ENCODE data around the gene TNNT1.

Gene TNNT1

DNA sequence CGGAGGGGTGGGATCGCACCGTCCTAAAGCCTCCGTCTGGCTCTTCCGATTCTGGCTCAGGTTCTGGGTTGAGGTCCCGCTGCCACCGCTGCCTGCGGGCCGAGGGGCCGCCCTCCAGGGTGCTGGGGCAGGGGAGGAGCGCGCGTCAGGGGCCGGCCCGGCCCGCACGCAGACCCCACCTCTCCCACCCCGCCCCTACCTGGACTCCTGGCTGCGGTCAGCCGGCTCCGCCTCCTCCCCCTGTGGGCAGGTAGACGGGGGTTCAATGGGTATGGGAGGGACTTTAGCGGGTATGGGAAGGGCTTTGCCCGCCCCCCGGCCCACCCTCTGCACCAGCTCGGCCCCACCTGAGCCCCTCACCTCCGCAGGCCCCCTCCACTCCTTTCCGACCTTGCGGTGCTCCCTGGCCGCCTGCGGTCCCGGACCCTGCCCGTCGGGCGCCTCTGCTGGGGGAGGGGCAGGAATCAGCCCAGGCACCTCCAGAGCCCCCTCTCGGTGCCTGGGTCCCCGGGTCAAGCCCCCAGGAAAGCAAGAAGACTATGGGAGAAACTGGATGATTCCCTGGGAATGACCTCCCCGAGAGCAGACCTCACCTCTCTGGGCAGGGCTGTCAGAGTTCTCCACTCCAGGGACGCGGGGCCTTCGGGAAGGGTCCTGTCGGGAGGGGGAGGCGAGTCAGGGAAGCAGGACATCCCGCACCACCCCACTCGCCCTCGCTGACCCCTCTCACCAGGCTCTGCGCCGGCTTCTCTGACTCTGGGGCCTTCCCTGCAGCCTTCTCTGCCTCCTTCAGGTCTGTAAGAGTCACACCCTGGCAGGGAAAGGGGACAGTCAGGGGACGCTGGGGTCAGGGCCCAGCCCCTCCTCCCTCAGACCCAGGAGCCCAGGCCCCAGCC, 56.3 kb downstream of the TNNT1 start:
- Histone ChIP-seq H3K4me2 (ENCODE audit: low read length) (peak overlapping the region; percentile 49), H2BK120ac (ENCODE audit: low read depth, low read length) (no peak overlapping the region), H2AK5ac (ENCODE audit: low read length) (no peak overlapping the region), H4K8ac (ENCODE audit: low read depth, low read length) (no peak overlapping the region), H3K9ac (ENCODE audit: low read length) (peak overlapping the region; percentile 76), H2BK5ac (ENCODE audit: low read length) (no peak overlapping the region), H4K5ac (ENCODE audit: low read length) (no peak overlapping the region), H3K56ac (ENCODE audit: low read length) (peak overlapping the region; percentile 83), H3K4ac (ENCODE audit: low read depth, low read length) (no peak overlapping the region), H2BK15ac (replicated peaks; ENCODE audit: low read depth) (no peak overlapping the region), H3K23ac (ENCODE audit: low read length) (peak overlapping the region; percentile 7), H3K4me1 (ENCODE audit: control insufficient read depth, low read depth, low read length) (peaks cover 8% of the 10 kb centered on the region), H3K79me2 (ENCODE audit: control insufficient read depth, insufficient read depth, low read length) (no peaks in the 10 kb centered on the region), H3K79me1 (ENCODE audit: low read length) (peaks cover 3% of the 10 kb centered on the region), H3K27ac (ENCODE audit: low read depth, low read length) (no peak overlapping the region), H3K36me3 (ENCODE audit: control insufficient read depth, insufficient read depth, low read length) (peaks cover 2% of the 10 kb centered on the region), H3K4me3 (ENCODE audit: low read length) (peak overlapping the region; percentile 6), H3K27me3 (ENCODE audit: insufficient read depth, low read length, poor library complexity) (no peaks in the 10 kb centered on the region), H3K18ac (ENCODE audit: low read length) (peak overlapping the region; percentile 16)
- DNase-seq, result peak; percentile 63
- WGBS (ENCODE audit: extremely low coverage, insufficient coverage, low lambda C conversion rate), result no CpG with 5 or more reads among the region's 49 CpGs

DNA sequence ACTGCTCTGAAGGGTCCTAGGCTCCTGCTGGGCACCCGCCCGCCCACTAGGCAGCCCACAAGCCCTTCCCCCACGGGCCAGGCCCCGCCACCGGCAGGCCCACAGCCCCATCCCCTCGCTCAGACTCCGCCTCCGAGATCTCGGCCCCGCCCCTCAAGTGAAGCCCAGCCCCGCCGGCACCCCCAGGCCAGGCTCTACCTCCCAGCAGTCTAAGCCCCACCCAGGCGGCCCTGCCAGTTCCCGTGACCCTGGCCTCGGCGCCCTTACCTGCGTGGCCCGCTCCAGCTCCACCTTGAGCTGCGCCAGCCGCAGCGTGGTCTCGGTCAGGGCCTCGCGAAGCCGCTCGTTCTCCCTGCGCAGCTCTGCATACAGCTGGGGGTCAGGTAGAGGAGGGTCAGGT, 57.1 kb downstream of the TNNT1 start:
- no peaks in the 10 kb centered on the region for H3K27me3 ChIP-seq (ENCODE audit: insufficient read depth, low read length, poor library complexity)
- H3K9ac ChIP-seq (ENCODE audit: low read length), result peak overlapping the region; percentile 76
- peaks cover 2% of the 10 kb centered on the region for H3K36me3 ChIP-seq (ENCODE audit: control insufficient read depth, insufficient read depth, low read length)
- peak overlapping the region; percentile 49 for H3K4me2 ChIP-seq (ENCODE audit: low read length)
- H3K4ac ChIP-seq (ENCODE audit: low read depth, low read length), result no peak overlapping the region
- no peak overlapping the region for H2BK15ac ChIP-seq (replicated peaks; ENCODE audit: low read depth)
- H3K79me1 ChIP-seq (ENCODE audit: low read length), result peaks cover 3% of the 10 kb centered on the region
- peaks cover 10% of the 10 kb centered on the region for H3K4me1 ChIP-seq (ENCODE audit: control insufficient read depth, low read depth, low read length)
- no peak overlapping the region for H2BK5ac ChIP-seq (ENCODE audit: low read length)
- peak overlapping the region; percentile 83 for H3K56ac ChIP-seq (ENCODE audit: low read length)
- peak overlapping the region; percentile 16 for H3K18ac ChIP-seq (ENCODE audit: low read length)
- H3K4me3 ChIP-seq (ENCODE audit: low read length), result peak overlapping the region; percentile 6
- DNase-seq, result peak; percentile 84
- no peak overlapping the region for H4K8ac ChIP-seq (ENCODE audit: low read depth, low read length)
- H3K27ac ChIP-seq (ENCODE audit: low read depth, low read length), result no peak overlapping the region
- no peak overlapping the region for H2BK120ac ChIP-seq (ENCODE audit: low read depth, low read length)
- peak overlapping the region; percentile 7 for H3K23ac ChIP-seq (ENCODE audit: low read length)
- H3K79me2 ChIP-seq (ENCODE audit: control insufficient read depth, insufficient read depth, low read length), result no peaks in the 10 kb centered on the region
- no peak overlapping the region for H4K5ac ChIP-seq (ENCODE audit: low read length)
- no CpG with 5 or more reads among the region's 27 CpGs for WGBS (ENCODE audit: extremely low coverage, insufficient coverage, low lambda C conversion rate)
- no peak overlapping the region for H2AK5ac ChIP-seq (ENCODE audit: low read length)

- peaks cover 2% of the 10 kb centered on the region for H3K36me3 ChIP-seq (ENCODE audit: control insufficient read depth, insufficient read depth, low read length)
- H2BK15ac ChIP-seq (replicated peaks; ENCODE audit: low read depth), result no peak overlapping the region
- peak overlapping the region; percentile 24 for H3K9ac ChIP-seq (ENCODE audit: low read length)
- H3K79me2 ChIP-seq (ENCODE audit: control insufficient read depth, insufficient read depth, low read length), result no peaks in the 10 kb centered on the region
- no peak overlapping the region for H3K4ac ChIP-seq (ENCODE audit: low read depth, low read length)
- H4K8ac ChIP-seq (ENCODE audit: low read depth, low read length), result no peak overlapping the region
- no CpG with 5 or more reads among the region's 32 CpGs for WGBS (ENCODE audit: extremely low coverage, insufficient coverage, low lambda C conversion rate)
- H3K23ac ChIP-seq (ENCODE audit: low read length), result no peak overlapping the region
- H2BK120ac ChIP-seq (ENCODE audit: low read depth, low read length), result no peak overlapping the region
- H3K27me3 ChIP-seq (ENCODE audit: insufficient read depth, low read length, poor library complexity), result no peaks in the 10 kb centered on the region
- DNase-seq, result no peak
- no peak overlapping the region for H3K18ac ChIP-seq (ENCODE audit: low read length)
- H3K4me3 ChIP-seq (ENCODE audit: low read length), result no peak overlapping the region
- peak overlapping the region; percentile 58 for H3K56ac ChIP-seq (ENCODE audit: low read length)
- H3K4me2 ChIP-seq (ENCODE audit: low read length), result no peak overlapping the region
- H4K5ac ChIP-seq (ENCODE audit: low read length), result no peak overlapping the region
- H3K27ac ChIP-seq (ENCODE audit: low read depth, low read length), result no peak overlapping the region
- no peak overlapping the region for H2AK5ac ChIP-seq (ENCODE audit: low read length)
- peaks cover 10% of the 10 kb centered on the region for H3K4me1 ChIP-seq (ENCODE audit: control insufficient read depth, low read depth, low read length)
- H3K79me1 ChIP-seq (ENCODE audit: low read length), result peaks cover 3% of the 10 kb centered on the region
- H2BK5ac ChIP-seq (ENCODE audit: low read length), result no peak overlapping the region
These were observed 57.7 kb downstream of the TNNT1 start for GRCh38 chr19:55091126-55091910.

DNA sequence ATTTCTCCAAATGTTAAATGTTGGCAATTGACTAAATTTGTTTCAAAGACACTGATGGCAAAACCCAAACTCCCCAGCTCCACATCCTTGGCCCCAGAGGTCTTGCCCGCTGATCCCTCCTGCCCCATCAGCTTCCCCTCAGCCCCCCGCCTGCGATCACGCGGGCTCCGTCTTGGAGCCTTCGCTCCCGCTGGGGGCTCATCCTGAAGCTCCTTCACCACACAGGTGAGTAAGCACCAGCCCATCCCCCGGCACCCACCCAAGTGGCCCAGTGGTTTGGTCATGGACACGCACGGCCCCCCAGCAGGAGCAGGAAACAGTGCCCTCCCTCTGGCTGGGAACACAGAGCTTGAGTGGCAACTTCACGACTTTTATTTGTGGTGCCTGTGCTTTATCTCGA, 58.4 kb downstream of the TNNT1 start:
- H4K8ac ChIP-seq (ENCODE audit: low read depth, low read length), result no peak overlapping the region

DNA sequence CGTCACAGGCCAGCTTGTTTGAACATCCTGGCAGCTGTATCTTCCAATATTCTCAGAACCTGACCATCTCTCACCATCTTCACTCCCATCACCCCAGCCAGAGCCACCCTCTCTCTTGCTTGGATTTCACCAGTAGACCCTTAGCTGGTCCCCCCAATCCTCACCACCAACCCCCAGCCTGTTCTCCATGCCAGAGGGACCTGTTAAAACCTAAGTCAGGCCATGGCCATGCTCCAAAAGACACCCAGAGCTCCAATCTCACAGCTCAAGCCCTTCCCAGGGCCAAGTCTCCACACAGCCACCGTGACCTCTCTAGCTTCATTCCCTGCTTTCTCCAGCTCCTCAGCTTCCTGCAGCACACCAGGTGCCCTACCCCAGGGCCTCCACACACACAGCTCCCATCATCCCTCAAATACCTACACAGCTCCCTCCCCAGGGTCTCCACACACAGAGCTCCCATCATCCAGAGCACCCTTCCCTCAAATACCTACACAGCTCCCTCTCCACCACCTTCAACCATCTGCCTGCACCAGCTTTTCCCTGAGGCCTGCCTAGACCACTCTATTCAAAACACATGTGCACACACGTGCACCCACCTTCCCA, 59.6 kb downstream of the TNNT1 start:
- no peak overlapping the region for H4K8ac ChIP-seq (ENCODE audit: low read depth, low read length)
- no peak overlapping the region for H3K4me3 ChIP-seq (ENCODE audit: low read length)
- H3K36me3 ChIP-seq (ENCODE audit: control insufficient read depth, insufficient read depth, low read length), result peaks cover 2% of the 10 kb centered on the region
- no peak overlapping the region for H2BK5ac ChIP-seq (ENCODE audit: low read length)
- H3K27me3 ChIP-seq (ENCODE audit: insufficient read depth, low read length, poor library complexity), result no peaks in the 10 kb centered on the region
- no peak overlapping the region for H2BK120ac ChIP-seq (ENCODE audit: low read depth, low read length)
- no peak overlapping the region for H3K27ac ChIP-seq (ENCODE audit: low read depth, low read length)
- no peak overlapping the region for H3K23ac ChIP-seq (ENCODE audit: low read length)
- H3K9ac ChIP-seq (ENCODE audit: low read length), result no peak overlapping the region
- H3K18ac ChIP-seq (ENCODE audit: low read length), result no peak overlapping the region
- H3K79me2 ChIP-seq (ENCODE audit: control insufficient read depth, insufficient read depth, low read length), result no peaks in the 10 kb centered on the region
- peaks cover 3% of the 10 kb centered on the region for H3K79me1 ChIP-seq (ENCODE audit: low read length)
- no CpG with 5 or more reads among the region's 3 CpGs for WGBS (ENCODE audit: extremely low coverage, insufficient coverage, low lambda C conversion rate)
- H3K4ac ChIP-seq (ENCODE audit: low read depth, low read length), result no peak overlapping the region
- no peak overlapping the region for H4K5ac ChIP-seq (ENCODE audit: low read length)
- no peak overlapping the region for H2AK5ac ChIP-seq (ENCODE audit: low read length)
- H3K56ac ChIP-seq (ENCODE audit: low read length), result peak overlapping the region; percentile 42
- no peak overlapping the region for H3K4me2 ChIP-seq (ENCODE audit: low read length)
- no peak overlapping the region for H2BK15ac ChIP-seq (replicated peaks; ENCODE audit: low read depth)
- peaks cover 10% of the 10 kb centered on the region for H3K4me1 ChIP-seq (ENCODE audit: control insufficient read depth, low read depth, low read length)
- no peak for DNase-seq

More for the DNA sequence above, 58.4 kb downstream of the TNNT1 start:
- H2BK5ac ChIP-seq (ENCODE audit: low read length), result no peak overlapping the region
- H2BK15ac ChIP-seq (replicated peaks; ENCODE audit: low read depth), result no peak overlapping the region
- no peak overlapping the region for H3K4ac ChIP-seq (ENCODE audit: low read depth, low read length)
- no CpG with 5 or more reads among the region's 13 CpGs for WGBS (ENCODE audit: extremely low coverage, insufficient coverage, low lambda C conversion rate)
- no peak overlapping the region for H3K27ac ChIP-seq (ENCODE audit: low read depth, low read length)
- no peaks in the 10 kb centered on the region for H3K79me2 ChIP-seq (ENCODE audit: control insufficient read depth, insufficient read depth, low read length)
- no peak for DNase-seq
- H4K5ac ChIP-seq (ENCODE audit: low read length), result no peak overlapping the region
- no peaks in the 10 kb centered on the region for H3K27me3 ChIP-seq (ENCODE audit: insufficient read depth, low read length, poor library complexity)
- no peak overlapping the region for H2AK5ac ChIP-seq (ENCODE audit: low read length)
- H3K4me2 ChIP-seq (ENCODE audit: low read length), result no peak overlapping the region
- H3K23ac ChIP-seq (ENCODE audit: low read length), result no peak overlapping the region
- no peak overlapping the region for H3K18ac ChIP-seq (ENCODE audit: low read length)
- no peak overlapping the region for H2BK120ac ChIP-seq (ENCODE audit: low read depth, low read length)
- no peak overlapping the region for H3K56ac ChIP-seq (ENCODE audit: low read length)
- peaks cover 2% of the 10 kb centered on the region for H3K36me3 ChIP-seq (ENCODE audit: control insufficient read depth, insufficient read depth, low read length)
- H3K79me1 ChIP-seq (ENCODE audit: low read length), result peaks cover 3% of the 10 kb centered on the region
- no peak overlapping the region for H3K9ac ChIP-seq (ENCODE audit: low read length)
- peaks cover 10% of the 10 kb centered on the region for H3K4me1 ChIP-seq (ENCODE audit: control insufficient read depth, low read depth, low read length)
- no peak overlapping the region for H3K4me3 ChIP-seq (ENCODE audit: low read length)

All from mesendoderm (in vitro differentiated cells).